ENCODE data around the gene MED12L.
A peak's percentile ranks its signal among the peaks of the same experiment; 100 is the strongest.

MED12L gene

DNA sequence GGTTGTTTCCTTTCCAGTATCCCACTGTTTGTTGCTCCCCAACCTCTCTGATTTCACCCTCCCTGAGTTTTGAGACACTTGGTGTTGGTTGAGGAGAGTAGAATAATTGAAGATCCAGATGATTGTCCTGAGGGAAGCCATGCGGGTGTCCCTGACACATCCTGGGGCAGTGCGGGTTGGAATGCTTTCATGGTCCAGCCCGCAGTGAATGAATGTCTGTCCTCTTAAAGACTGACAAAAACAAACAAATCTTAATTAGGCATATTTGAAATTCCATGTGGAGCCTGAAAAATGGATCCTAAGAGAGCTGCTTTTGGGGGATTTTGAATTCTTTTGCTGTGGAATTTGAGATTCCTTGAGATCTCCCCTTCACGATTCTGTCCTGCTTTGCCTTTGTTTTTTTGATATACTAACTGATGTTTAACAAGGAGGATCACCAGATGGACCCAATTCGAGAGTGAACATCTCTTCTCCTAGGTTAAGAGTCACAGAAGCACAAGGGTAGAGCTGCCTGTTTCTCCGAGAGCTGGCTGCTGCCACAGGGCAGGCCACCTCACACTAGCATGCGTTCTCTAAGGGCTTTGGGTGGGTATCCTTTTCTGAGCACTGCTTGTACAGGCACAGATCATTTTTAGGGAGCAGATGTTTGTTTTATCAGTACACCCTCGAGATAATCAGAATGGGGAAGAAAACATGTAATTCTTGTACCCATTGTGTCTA lies 70.1 kb downstream of the MED12L start:
- Mint-ChIP-seq H3K9me3 (no peaks in the 10 kb centered on the region), H3K4me3 (no peak overlapping the region), H3K27ac (no peak overlapping the region), H3K4me1 (no peaks in the 10 kb centered on the region), H3K36me3 (ENCODE audit: low read depth) (peaks cover 15% of the 10 kb centered on the region), H3K27me3 (ENCODE audit: low read depth) (peaks cover 3% of the 10 kb centered on the region)
- TF ChIP-seq, protein P1, sequence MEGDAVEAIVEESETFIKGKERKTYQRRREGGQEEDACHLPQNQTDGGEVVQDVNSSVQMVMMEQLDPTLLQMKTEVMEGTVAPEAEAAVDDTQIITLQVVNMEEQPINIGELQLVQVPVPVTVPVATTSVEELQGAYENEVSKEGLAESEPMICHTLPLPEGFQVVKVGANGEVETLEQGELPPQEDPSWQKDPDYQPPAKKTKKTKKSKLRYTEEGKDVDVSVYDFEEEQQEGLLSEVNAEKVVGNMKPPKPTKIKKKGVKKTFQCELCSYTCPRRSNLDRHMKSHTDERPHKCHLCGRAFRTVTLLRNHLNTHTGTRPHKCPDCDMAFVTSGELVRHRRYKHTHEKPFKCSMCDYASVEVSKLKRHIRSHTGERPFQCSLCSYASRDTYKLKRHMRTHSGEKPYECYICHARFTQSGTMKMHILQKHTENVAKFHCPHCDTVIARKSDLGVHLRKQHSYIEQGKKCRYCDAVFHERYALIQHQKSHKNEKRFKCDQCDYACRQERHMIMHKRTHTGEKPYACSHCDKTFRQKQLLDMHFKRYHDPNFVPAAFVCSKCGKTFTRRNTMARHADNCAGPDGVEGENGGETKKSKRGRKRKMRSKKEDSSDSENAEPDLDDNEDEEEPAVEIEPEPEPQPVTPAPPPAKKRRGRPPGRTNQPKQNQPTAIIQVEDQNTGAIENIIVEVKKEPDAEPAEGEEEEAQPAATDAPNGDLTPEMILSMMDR (IDR thresholded peaks at IDR 0.05; ENCODE audit: unreplicated experiment in 3 of 3) = no peak

DNA sequence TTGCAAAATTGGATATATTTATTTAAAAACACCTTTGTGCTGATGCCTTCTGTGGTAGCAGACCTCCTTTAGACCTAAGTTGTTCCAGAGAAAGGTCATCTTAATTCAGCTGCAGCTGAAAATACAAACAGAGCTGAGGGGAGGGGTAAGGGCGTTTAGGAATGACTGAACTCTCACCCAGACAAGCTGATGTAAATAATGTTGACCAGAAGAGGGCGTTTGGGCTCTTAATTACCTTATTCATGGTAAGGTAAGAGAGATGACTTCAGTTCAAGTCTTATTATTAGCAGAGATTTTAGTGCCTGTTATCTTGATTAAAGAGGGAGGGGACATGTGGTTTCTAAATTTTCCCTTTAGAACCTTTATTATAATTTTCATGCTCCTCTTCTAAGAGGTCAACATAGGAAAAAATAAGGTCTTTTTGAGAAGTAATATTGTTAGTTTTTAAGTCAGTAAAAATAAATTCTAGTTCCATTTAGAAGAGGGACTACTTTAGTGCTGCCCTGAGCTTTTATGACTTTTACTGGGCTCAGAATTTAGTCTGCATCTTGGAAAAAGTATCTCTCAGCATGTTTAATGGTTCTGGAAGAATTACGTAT lies 71.3 kb downstream of the MED12L start:
- Mint-ChIP-seq H3K9me3 (no peaks in the 10 kb centered on the region), H3K27ac (no peak overlapping the region), H3K36me3 (ENCODE audit: low read depth) (peaks cover 22% of the 10 kb centered on the region), H3K4me3 (no peak overlapping the region), H3K27me3 (ENCODE audit: low read depth) (peaks cover 3% of the 10 kb centered on the region), H3K4me1 (no peaks in the 10 kb centered on the region)
- TF ChIP-seq, protein P1 (IDR thresholded peaks at IDR 0.05; ENCODE audit: unreplicated experiment in 3 of 3) = peak; percentile 44 to 62 (median 48)

DNA sequence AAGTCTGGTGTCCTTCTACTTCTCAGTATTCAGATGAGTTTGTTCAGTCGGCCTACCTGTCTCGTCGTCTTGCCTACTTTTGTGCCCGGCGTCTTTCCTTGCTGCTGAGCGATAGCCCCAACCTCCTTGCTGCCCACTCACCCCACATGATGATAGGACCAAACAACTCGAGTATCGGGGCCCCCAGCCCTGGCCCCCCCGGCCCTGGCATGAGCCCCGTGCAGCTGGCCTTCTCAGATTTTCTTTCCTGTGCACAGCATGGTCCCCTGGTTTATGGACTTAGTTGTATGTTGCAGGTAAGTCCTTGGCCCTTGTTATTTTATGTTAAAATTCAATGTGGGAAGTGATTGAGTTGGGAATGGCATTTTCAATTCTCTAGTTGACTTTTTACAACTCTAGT lies 74.3 kb downstream of the MED12L start:
- Mint-ChIP-seq H3K9me3 (no peaks in the 10 kb centered on the region), H3K4me1 (no peaks in the 10 kb centered on the region), H3K27me3 (ENCODE audit: low read depth) (no peaks in the 10 kb centered on the region), H3K4me3 (no peak overlapping the region), H3K27ac (no peak overlapping the region), H3K36me3 (ENCODE audit: low read depth) (peaks cover 26% of the 10 kb centered on the region)
- TF ChIP-seq, protein P1 (IDR thresholded peaks at IDR 0.05; ENCODE audit: unreplicated experiment in 3 of 3) = no peak

DNA sequence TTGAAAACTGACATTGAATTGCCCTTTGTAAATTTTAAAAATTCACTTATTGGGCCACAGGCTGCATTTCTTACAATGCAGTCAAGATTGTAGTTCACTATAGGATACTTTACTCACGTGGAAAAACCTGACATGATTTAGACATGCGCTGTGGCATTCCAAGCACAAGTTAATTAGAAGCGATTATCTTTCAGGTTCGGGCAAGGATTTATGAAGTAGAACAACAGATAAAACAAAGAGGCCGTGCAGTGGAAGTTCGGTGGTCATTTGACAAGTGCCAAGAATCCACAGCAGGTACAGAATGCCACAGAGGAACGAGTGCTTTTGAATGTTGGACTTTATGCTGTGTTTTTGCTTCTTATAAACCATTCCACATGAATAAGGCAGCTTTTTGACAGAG lies 79.8 kb downstream of the MED12L start:
- H3K27me3 Mint-ChIP-seq (ENCODE audit: low read depth) = no peaks in the 10 kb centered on the region
- H3K27ac Mint-ChIP-seq = no peak overlapping the region
- no peak overlapping the region for H3K4me3 Mint-ChIP-seq
- peaks cover 15% of the 10 kb centered on the region for H3K36me3 Mint-ChIP-seq (ENCODE audit: low read depth)
- TF ChIP-seq, protein P1 (IDR thresholded peaks at IDR 0.05; ENCODE audit: unreplicated experiment in 3 of 3) = no peak
- no peaks in the 10 kb centered on the region for H3K9me3 Mint-ChIP-seq
- no peaks in the 10 kb centered on the region for H3K4me1 Mint-ChIP-seq

DNA sequence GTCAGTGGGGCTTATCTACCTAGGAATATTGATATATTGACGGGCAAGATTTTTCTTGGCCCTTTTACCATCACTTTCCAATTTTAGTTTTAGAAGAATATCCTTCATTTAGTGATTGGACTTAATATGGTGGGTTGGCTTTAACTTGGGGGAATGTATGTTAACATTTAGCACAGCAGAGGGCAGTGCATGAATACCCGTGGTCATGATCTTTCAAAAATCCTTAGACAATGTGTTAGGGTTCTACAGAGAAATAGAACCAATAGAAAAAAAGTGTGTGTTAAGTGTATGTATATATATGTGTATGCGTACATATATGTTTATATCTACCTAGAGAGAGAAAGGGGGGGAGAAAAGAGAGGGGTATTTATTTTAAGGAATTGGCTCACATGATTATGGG lies 80.7 kb downstream of the MED12L start:
- Mint-ChIP-seq H3K4me1 (peaks cover 5% of the 10 kb centered on the region), H3K27me3 (ENCODE audit: low read depth) (no peaks in the 10 kb centered on the region), H3K27ac (no peak overlapping the region), H3K36me3 (ENCODE audit: low read depth) (peaks cover 7% of the 10 kb centered on the region), H3K9me3 (no peaks in the 10 kb centered on the region), H3K4me3 (no peak overlapping the region)
- TF ChIP-seq, protein P1 (IDR thresholded peaks at IDR 0.05; ENCODE audit: unreplicated experiment in 3 of 3) = no peak

All from nephron (organoid).